Stimulated activated CD8-positive, alpha-beta memory T cell treated with anti-CD3 and anti-CD28 coated beads, Interleukin-15, amount 100 ng/mL, for 48 hours (primary cell): Measurements from ENCODE around the gene ADAMTSL1.

Experiments
- DNase-seq, 2 donors: peaks; one replicate each; pipeline ENCODE4 v3.0.0-alpha.2; 2020; ENCODE audit warnings: low read depth in 2 of 2

ADAMTSL1 gene

GRCh38 chr9:18501949-18502348 lies 28.0 kb downstream of the ADAMTSL1 start:
- no peak for DNase-seq

GRCh38 chr9:18502546-18502945 lies 28.6 kb downstream of the ADAMTSL1 start:
- no peak for DNase-seq

- no peak for DNase-seq
These were observed 30.8 kb downstream of the ADAMTSL1 start for GRCh38 chr9:18504707-18505106.

- DNase-seq: no peak
These were observed 33.2 kb downstream of the ADAMTSL1 start for GRCh38 chr9:18507151-18507550.

- no peak for DNase-seq
These were observed 42.6 kb downstream of the ADAMTSL1 start for GRCh38 chr9:18516514-18516913.

- DNase-seq: no peak
These were observed 43.0 kb downstream of the ADAMTSL1 start for GRCh38 chr9:18516965-18517364.

- DNase-seq: no peak
These were observed 46.6 kb downstream of the ADAMTSL1 start for GRCh38 chr9:18520416-18521047.

- no peak for DNase-seq
These were observed 52.7 kb downstream of the ADAMTSL1 start for GRCh38 chr9:18526685-18527084.

- DNase-seq: no peak
These were observed 57.4 kb downstream of the ADAMTSL1 start for GRCh38 chr9:18531136-18532065.

GRCh38 chr9:18534611-18535010 lies 60.7 kb downstream of the ADAMTSL1 start:
- no peak for DNase-seq

GRCh38 chr9:18536554-18536953 lies 62.6 kb downstream of the ADAMTSL1 start:
- no peak for DNase-seq

- no peak for DNase-seq
These were observed 65.3 kb downstream of the ADAMTSL1 start for GRCh38 chr9:18539203-18539693.

- no peak for DNase-seq
These were observed 69.0 kb downstream of the ADAMTSL1 start for GRCh38 chr9:18542837-18543405.

GRCh38 chr9:18543406-18544192 lies 69.6 kb downstream of the ADAMTSL1 start:
- DNase-seq: no peak

- DNase-seq: no peak
These were observed 70.5 kb downstream of the ADAMTSL1 start for GRCh38 chr9:18544456-18544855.

- DNase-seq: no peak
These were observed 71.8 kb downstream of the ADAMTSL1 start for GRCh38 chr9:18545636-18546360.

- no peak for DNase-seq
These were observed 74.5 kb downstream of the ADAMTSL1 start for GRCh38 chr9:18548456-18548855.

- DNase-seq: no peak
These were observed 75.8 kb downstream of the ADAMTSL1 start for GRCh38 chr9:18549772-18550171.

- DNase-seq: no peak
These were observed 76.3 kb downstream of the ADAMTSL1 start for GRCh38 chr9:18550286-18550685.

GRCh38 chr9:18554244-18554643 lies 80.3 kb downstream of the ADAMTSL1 start:
- DNase-seq: no peak
